SKM-1 treated with dmso at 0.1 percent for 144 hours (cell line): ENCODE measurements around the gene MEX3A.

Experiments used
- DNase-seq: peaks from one replicate; lab custom pipeline; 2025; ENCODE audit not compliant: unreplicated experiment; lab: John Stamatoyannopoulos, UW

MEX3A gene

GRCh38 chr1:156103521-156103947 lies 21.3 kb upstream of the MEX3A start:
- no peak for DNase-seq

- DNase-seq, result peak; percentile 61
Observed at GRCh38 chr1:156102633-156103511, 20.6 kb upstream of the MEX3A start.

GRCh38 chr1:156101880-156102279 lies 19.6 kb upstream of the MEX3A start:
- no peak for DNase-seq

- no peak for DNase-seq
Observed at GRCh38 chr1:156100205-156100995, 18.1 kb upstream of the MEX3A start.

GRCh38 chr1:156099282-156099681 lies 17.0 kb upstream of the MEX3A start:
- no peak for DNase-seq

- no peak for DNase-seq
Observed at GRCh38 chr1:156098784-156099183, 16.5 kb upstream of the MEX3A start.

GRCh38 chr1:156097499-156098178 lies 15.4 kb upstream of the MEX3A start:
- DNase-seq, result no peak

GRCh38 chr1:156096640-156097391 lies 14.6 kb upstream of the MEX3A start:
- peak; percentile 85 for DNase-seq

GRCh38 chr1:156095906-156096508 lies 13.7 kb upstream of the MEX3A start:
- no peak for DNase-seq

GRCh38 chr1:156091610-156092009 lies 9.3 kb upstream of the MEX3A start:
- DNase-seq, result no peak

GRCh38 chr1:156090840-156091188 lies 8.5 kb upstream of the MEX3A start:
- peak; percentile 80 for DNase-seq

GRCh38 chr1:156090138-156090839 lies 8.0 kb upstream of the MEX3A start:
- DNase-seq, result no peak

- no peak for DNase-seq
Observed at GRCh38 chr1:156089704-156090103, 7.4 kb upstream of the MEX3A start.

- no peak for DNase-seq
Observed at GRCh38 chr1:156086256-156086662, 4.0 kb upstream of the MEX3A start.

GRCh38 chr1:156083800-156084790 lies 1.8 kb upstream of the MEX3A start:
- DNase-seq, result no peak

GRCh38 chr1:156081917-156082308 lies 352 bp downstream of the MEX3A start:
- no peak for DNase-seq

- DNase-seq, result no peak
Observed at GRCh38 chr1:156081180-156081916, 917 bp downstream of the MEX3A start.

GRCh38 chr1:156080863-156081179 lies 1.4 kb downstream of the MEX3A start:
- no peak for DNase-seq
